Stimulated activated CD8-positive, alpha-beta memory T cell treated with anti-CD3 and anti-CD28 coated beads, Interleukin-12 subunit alpha, Interleukin-12 subunit beta, amount 100 ng/mL, for 1 hour (primary cell): Measurements from ENCODE around the gene SLC30A10.
"Not testable (repeated sequence)": the region's sequence is repeated elsewhere in the genome, so short reads cannot be mapped to it uniquely, and the experiment has no call there.

Experiments
- DNase-seq: peaks from one replicate; pipeline ENCODE4 v3.0.0-alpha.2; 2020; ENCODE audit warnings: low read depth

SLC30A10 gene

GRCh38 chr1:219927298-219927955 is 930 bp downstream of the SLC30A10 start:
- DNase-seq, result no peak

- no peak for DNase-seq
Observed at GRCh38 chr1:219926363-219926998, 1.9 kb downstream of the SLC30A10 start.

- no peak for DNase-seq
Observed at GRCh38 chr1:219924342-219924741, 4.0 kb downstream of the SLC30A10 start.

- DNase-seq, result no peak
Observed at GRCh38 chr1:219917851-219918466, 10.4 kb downstream of the SLC30A10 start.

- DNase-seq, result no peak
Observed at GRCh38 chr1:219917281-219917680, 11.1 kb downstream of the SLC30A10 start.

- DNase-seq, result no peak
Observed at GRCh38 chr1:219916257-219916656, 12.1 kb downstream of the SLC30A10 start.

- DNase-seq, result no peak
Observed at GRCh38 chr1:219913005-219913770, 15.2 kb downstream of the SLC30A10 start.

- DNase-seq, result no peak
Observed at GRCh38 chr1:219910716-219911115, 17.6 kb downstream of the SLC30A10 start.

GRCh38 chr1:219909476-219909875 is 18.9 kb downstream of the SLC30A10 start:
- no peak for DNase-seq

GRCh38 chr1:219908170-219908569 is 20.2 kb downstream of the SLC30A10 start:
- no peak for DNase-seq

- no peak for DNase-seq
Observed at GRCh38 chr1:219907772-219908070, 20.6 kb downstream of the SLC30A10 start.

- DNase-seq, result no peak
Observed at GRCh38 chr1:219906924-219907771, 21.2 kb downstream of the SLC30A10 start.

- not testable (repeated sequence) for DNase-seq
Observed at GRCh38 chr1:219906565-219906923, 21.8 kb downstream of the SLC30A10 start.

- no peak for DNase-seq
Observed at GRCh38 chr1:219905524-219905923, 22.8 kb downstream of the SLC30A10 start.

GRCh38 chr1:219904934-219905333 is 23.4 kb downstream of the SLC30A10 start:
- no peak for DNase-seq

- DNase-seq, result no peak
Observed at GRCh38 chr1:219903353-219903871, 24.9 kb downstream of the SLC30A10 start.

GRCh38 chr1:219902951-219903350 is 25.4 kb downstream of the SLC30A10 start:
- no peak for DNase-seq

- DNase-seq, result no peak
Observed at GRCh38 chr1:219900882-219901281, 27.5 kb downstream of the SLC30A10 start.

- no peak for DNase-seq
Observed at GRCh38 chr1:219900201-219900600, 28.2 kb downstream of the SLC30A10 start.

GRCh38 chr1:219898375-219898774 is 30.0 kb downstream of the SLC30A10 start:
- no peak for DNase-seq

- no peak for DNase-seq
Observed at GRCh38 chr1:219897914-219898313, 30.4 kb downstream of the SLC30A10 start.

- not testable (repeated sequence) for DNase-seq
Observed at GRCh38 chr1:219892271-219892670, 36.1 kb downstream of the SLC30A10 start.
